Measurements from ENCODE around the gene TNFSF12.
A peak's percentile ranks its signal among the peaks of the same experiment; 100 is the strongest.

Gene TNFSF12

DNA sequence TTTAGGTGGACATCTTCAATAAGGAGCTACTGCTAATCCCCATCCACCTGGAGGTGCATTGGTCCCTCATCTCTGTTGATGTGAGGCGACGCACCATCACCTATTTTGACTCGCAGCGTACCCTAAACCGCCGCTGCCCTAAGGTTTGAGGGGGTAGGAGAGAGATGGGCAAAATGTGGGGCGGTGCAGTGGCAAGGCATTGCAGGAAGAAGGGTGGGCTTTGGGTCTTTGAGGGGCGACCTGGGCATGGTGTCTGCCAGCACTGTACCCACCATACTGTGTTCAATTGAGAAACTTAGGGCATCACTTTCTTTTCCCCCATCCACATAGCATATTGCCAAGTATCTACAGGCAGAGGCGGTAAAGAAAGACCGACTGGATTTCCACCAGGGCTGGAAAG, 21.5 kb downstream of the TNFSF12 start:
- no peak for ATAC-seq
- TF ChIP-seq, protein P1, sequence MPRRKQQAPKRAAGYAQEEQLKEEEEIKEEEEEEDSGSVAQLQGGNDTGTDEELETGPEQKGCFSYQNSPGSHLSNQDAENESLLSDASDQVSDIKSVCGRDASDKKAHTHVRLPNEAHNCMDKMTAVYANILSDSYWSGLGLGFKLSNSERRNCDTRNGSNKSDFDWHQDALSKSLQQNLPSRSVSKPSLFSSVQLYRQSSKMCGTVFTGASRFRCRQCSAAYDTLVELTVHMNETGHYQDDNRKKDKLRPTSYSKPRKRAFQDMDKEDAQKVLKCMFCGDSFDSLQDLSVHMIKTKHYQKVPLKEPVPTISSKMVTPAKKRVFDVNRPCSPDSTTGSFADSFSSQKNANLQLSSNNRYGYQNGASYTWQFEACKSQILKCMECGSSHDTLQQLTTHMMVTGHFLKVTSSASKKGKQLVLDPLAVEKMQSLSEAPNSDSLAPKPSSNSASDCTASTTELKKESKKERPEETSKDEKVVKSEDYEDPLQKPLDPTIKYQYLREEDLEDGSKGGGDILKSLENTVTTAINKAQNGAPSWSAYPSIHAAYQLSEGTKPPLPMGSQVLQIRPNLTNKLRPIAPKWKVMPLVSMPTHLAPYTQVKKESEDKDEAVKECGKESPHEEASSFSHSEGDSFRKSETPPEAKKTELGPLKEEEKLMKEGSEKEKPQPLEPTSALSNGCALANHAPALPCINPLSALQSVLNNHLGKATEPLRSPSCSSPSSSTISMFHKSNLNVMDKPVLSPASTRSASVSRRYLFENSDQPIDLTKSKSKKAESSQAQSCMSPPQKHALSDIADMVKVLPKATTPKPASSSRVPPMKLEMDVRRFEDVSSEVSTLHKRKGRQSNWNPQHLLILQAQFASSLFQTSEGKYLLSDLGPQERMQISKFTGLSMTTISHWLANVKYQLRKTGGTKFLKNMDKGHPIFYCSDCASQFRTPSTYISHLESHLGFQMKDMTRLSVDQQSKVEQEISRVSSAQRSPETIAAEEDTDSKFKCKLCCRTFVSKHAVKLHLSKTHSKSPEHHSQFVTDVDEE (CRISPR knock-in tag; IDR thresholded peaks at IDR 0.05), result no peak
- TF ChIP-seq, protein P2, sequence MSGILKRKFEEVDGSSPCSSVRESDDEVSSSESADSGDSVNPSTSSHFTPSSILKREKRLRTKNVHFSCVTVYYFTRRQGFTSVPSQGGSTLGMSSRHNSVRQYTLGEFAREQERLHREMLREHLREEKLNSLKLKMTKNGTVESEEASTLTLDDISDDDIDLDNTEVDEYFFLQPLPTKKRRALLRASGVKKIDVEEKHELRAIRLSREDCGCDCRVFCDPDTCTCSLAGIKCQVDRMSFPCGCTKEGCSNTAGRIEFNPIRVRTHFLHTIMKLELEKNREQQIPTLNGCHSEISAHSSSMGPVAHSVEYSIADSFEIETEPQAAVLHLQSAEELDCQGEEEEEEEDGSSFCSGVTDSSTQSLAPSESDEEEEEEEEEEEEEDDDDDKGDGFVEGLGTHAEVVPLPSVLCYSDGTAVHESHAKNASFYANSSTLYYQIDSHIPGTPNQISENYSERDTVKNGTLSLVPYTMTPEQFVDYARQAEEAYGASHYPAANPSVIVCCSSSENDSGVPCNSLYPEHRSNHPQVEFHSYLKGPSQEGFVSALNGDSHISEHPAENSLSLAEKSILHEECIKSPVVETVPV (CRISPR knock-in tag; IDR thresholded peaks at IDR 0.05), result no peak
- TF ChIP-seq PPARA (CRISPR knock-in tag; IDR thresholded peaks at IDR 0.05; ENCODE audit: borderline replicate concordance) (no peak), ZFP3 (CRISPR knock-in tag; IDR thresholded peaks at IDR 0.05) (no peak), ZNF565 (CRISPR knock-in tag; conservative IDR thresholded peaks at IDR 0.05; ENCODE audit: low read depth) (no peak), SNAI2 (CRISPR knock-in tag; IDR thresholded peaks at IDR 0.05) (no peak), ZC3H10 (CRISPR knock-in tag; IDR thresholded peaks at IDR 0.05) (no peak)

DNA sequence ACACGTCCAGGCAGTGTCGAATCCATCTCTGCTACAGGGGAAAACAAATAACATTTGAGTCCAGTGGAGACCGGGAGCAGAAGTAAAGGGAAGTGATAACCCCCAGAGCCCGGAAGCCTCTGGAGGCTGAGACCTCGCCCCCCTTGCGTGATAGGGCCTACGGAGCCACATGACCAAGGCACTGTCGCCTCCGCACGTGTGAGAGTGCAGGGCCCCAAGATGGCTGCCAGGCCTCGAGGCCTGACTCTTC, 23.4 kb downstream of the TNFSF12 start:
- no peak; the same call in 2 of the 3 replicates for ATAC-seq

DNA sequence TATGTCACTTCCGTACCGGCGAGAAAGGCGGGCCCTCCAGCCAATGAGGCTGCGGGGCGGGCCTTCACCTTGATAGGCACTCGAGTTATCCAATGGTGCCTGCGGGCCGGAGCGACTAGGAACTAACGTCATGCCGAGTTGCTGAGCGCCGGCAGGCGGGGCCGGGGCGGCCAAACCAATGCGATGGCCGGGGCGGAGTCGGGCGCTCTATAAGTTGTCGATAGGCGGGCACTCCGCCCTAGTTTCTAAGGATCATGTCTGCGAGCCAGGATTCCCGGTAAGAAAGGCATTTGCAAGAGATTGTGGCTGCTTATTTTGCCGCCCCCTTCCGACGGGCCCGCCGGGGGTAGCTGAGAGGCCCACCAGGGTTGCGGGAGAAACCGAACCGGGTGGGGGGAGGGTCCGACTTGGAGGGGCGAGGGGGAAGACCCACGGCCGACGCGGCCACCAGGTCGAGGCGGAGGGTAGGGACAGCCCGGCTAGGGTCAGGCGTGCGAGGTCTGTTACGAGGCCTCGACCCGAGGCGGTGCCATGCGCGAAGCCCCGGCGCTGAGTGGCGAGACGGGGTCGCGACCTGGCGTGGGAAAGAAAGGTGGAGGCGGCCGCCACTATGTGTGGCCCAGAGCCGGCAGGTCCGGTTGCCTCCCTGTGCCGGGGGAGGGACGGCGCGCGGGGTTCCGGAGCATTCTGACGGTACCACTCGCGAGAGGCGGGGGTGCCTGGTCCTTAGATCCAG, 23.9 kb downstream of the TNFSF12 start:
- peak; percentile 89 for ATAC-seq
- TF ChIP-seq, protein P1 (CRISPR knock-in tag; IDR thresholded peaks at IDR 0.05), result no peak
- TF ChIP-seq GLIS3 (CRISPR knock-in tag; IDR thresholded peaks at IDR 0.05) (no peak; the same call in none of the 2 replicates), ZFP3 (CRISPR knock-in tag; IDR thresholded peaks at IDR 0.05) (peak; percentile 47; the same call in 1 of the 2 replicates), ESRRG (CRISPR knock-in tag; IDR thresholded peaks at IDR 0.05) (peak; percentile 33), ZC3H10 (CRISPR knock-in tag; IDR thresholded peaks at IDR 0.05) (no peak; the same call in 1 of the 2 replicates), ARNTL (CRISPR knock-in tag; IDR thresholded peaks at IDR 0.05; ENCODE audit: borderline replicate concordance, low read depth) (0 out of 2 replicates have a peak, but pooled peaks have one; percentile 4), OSR1 (CRISPR knock-in tag; IDR thresholded peaks at IDR 0.05) (no peak), TCF4 (CRISPR knock-in tag; IDR thresholded peaks at IDR 0.05; ENCODE audit: borderline replicate concordance) (0 out of 2 replicates have a peak, but pooled peaks have one; percentile 17), BACH2 (CRISPR knock-in tag; IDR thresholded peaks at IDR 0.05; ENCODE audit: borderline replicate concordance) (no peak), ZNF70 (CRISPR knock-in tag; IDR thresholded peaks at IDR 0.05) (no peak; the same call in 1 of the 2 replicates), CSDC2 (CRISPR knock-in tag; IDR thresholded peaks at IDR 0.05) (0 out of 2 replicates have a peak, but pooled peaks have one; percentile 42), SNAI2 (CRISPR knock-in tag; IDR thresholded peaks at IDR 0.05) (no peak), PPARA (CRISPR knock-in tag; IDR thresholded peaks at IDR 0.05; ENCODE audit: borderline replicate concordance) (no peak)
- TF ChIP-seq, protein P2 (CRISPR knock-in tag; IDR thresholded peaks at IDR 0.05), result peak; percentile 71
- TF ChIP-seq, protein P3, sequence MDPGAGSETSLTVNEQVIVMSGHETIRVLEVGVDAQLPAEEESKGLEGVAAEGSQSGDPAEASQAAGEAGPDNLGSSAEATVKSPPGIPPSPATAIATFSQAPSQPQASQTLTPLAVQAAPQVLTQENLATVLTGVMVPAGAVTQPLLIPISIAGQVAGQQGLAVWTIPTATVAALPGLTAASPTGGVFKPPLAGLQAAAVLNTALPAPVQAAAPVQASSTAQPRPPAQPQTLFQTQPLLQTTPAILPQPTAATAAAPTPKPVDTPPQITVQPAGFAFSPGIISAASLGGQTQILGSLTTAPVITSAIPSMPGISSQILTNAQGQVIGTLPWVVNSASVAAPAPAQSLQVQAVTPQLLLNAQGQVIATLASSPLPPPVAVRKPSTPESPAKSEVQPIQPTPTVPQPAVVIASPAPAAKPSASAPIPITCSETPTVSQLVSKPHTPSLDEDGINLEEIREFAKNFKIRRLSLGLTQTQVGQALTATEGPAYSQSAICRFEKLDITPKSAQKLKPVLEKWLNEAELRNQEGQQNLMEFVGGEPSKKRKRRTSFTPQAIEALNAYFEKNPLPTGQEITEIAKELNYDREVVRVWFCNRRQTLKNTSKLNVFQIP (CRISPR knock-in tag; IDR thresholded peaks at IDR 0.05; ENCODE audit: borderline replicate concordance, low read depth), result no peak

More for the DNA sequence above, 23.4 kb downstream of the TNFSF12 start:
- 0 out of 2 replicates have a peak, but pooled peaks have one; percentile 17 for TF ChIP-seq ARNTL (CRISPR knock-in tag; IDR thresholded peaks at IDR 0.05; ENCODE audit: borderline replicate concordance, low read depth)
- TF ChIP-seq, protein P4, sequence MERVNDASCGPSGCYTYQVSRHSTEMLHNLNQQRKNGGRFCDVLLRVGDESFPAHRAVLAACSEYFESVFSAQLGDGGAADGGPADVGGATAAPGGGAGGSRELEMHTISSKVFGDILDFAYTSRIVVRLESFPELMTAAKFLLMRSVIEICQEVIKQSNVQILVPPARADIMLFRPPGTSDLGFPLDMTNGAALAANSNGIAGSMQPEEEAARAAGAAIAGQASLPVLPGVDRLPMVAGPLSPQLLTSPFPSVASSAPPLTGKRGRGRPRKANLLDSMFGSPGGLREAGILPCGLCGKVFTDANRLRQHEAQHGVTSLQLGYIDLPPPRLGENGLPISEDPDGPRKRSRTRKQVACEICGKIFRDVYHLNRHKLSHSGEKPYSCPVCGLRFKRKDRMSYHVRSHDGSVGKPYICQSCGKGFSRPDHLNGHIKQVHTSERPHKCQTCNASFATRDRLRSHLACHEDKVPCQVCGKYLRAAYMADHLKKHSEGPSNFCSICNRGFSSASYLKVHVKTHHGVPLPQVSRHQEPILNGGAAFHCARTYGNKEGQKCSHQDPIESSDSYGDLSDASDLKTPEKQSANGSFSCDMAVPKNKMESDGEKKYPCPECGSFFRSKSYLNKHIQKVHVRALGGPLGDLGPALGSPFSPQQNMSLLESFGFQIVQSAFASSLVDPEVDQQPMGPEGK (CRISPR knock-in tag; IDR thresholded peaks at IDR 0.05; ENCODE audit: borderline replicate concordance), result peak; percentile 21; the same call in 1 of the 2 replicates
- TF ChIP-seq, protein P1 (CRISPR knock-in tag; IDR thresholded peaks at IDR 0.05), result no peak
